ENCODE data around the gene ANKRD34C.
"Not testable (repeated sequence)": the region's sequence is repeated elsewhere in the genome, so short reads cannot be mapped to it uniquely, and the experiment has no call there.

ANKRD34C gene

DNA sequence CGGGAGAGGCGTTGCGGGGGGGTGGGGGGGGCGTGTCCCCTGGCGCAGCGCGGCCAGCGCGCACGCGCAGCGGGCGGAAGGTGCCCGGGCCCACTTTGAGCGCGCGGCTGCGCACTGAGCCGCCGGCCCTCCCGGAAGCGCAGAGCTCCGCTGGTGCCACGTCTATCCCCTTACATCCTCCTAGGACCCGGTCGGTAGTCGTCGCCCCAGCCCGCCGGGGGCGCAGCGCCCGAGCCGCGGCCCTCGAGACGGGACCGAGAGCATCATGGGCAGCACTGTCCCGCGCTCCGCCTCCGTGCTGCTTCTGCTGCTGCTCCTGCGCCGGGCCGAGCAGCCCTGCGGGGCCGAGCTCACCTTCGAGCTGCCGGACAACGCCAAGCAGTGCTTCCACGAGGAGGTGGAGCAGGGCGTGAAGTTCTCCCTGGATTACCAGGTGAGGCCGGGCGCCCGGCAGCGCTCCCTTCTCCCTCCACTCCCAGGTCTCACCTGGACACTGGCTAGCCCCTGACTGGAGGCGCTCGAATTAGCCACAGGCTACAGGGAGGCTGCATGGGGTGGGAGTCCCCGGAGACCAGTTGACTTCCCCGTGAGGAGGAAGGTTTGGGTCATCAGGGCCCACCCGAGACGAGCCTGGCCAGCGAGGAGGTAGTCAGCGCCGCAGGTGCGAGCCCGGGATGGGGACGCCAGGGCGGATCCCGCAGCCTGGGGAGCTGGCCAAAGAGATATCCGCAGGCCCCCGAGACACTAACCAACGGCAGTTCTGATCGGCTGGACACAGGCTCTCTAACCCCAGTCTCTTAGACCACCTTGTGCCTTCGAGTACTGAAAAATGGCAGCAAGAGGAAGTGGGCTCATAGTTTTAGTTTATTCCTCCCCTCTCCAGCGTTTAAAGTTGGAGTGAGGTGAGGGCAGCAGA lies 28.7 kb downstream of the ANKRD34C start, which contains the start of gene TMED3:
TMED3 (plus strand) TSS at position 128 of the 916 bp plus-strand sequence; CDS start at position 266, 138 bp downstream.
- peak; percentile 58 to 72 (median 65) for DNase-seq (ENCODE audit: low read depth in 2 of 3, low spot score in 2 of 3)

DNA sequence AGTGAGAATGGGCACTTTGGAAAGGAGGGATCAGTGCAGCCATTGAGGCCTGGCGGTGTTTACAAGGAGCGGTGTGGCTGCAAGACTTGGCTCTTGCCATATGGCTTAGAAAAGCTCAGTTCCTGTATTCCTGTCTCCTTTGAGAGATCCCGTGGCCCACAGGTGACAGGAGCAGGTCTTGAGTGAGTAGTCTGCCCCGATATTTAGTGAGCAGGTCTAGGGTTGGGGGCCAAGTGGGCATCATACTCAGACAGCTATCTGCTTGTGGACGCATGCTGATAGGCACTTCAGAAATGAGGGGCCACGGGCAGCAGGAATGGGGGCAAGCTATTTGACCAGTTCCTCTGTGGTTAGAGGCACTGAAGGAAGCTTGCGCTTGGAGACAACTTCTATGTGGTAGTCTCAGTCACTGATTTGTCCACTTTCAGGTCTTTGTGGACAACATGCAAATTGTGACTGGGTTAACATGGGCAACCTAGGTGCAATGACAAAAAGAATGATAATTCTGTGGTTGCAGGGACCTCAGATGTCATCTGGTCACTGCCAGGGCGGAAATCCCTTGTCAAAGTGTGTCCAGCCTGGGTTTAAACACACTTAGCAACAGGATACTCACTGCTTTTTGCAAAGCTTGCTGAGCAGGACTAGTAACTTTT lies 29.5 kb downstream of the ANKRD34C start:
- no peak for DNase-seq (ENCODE audit: low read depth in 2 of 3, low spot score in 2 of 3)

DNA sequence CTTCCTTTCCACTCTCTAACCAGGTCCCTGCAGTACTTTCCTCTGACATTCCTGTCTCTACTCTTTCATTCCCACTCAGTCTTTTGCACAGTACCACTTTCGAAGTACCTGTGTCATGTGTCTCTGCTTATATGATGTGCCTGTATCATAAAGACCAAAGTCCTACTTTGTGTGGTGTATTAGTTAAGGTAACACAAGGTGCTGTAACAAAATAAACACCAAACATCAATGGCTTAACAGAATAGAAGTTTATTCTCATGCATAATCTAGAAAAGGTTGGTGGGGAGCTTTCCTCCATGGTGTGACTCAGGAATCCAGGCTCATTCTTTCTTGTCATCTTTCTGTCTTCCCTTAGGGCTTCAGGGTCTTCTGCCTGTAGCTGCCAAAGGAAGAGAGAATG lies 31.7 kb downstream of the ANKRD34C start:
- no peak for DNase-seq (ENCODE audit: low read depth in 2 of 3, low spot score in 2 of 3)

DNA sequence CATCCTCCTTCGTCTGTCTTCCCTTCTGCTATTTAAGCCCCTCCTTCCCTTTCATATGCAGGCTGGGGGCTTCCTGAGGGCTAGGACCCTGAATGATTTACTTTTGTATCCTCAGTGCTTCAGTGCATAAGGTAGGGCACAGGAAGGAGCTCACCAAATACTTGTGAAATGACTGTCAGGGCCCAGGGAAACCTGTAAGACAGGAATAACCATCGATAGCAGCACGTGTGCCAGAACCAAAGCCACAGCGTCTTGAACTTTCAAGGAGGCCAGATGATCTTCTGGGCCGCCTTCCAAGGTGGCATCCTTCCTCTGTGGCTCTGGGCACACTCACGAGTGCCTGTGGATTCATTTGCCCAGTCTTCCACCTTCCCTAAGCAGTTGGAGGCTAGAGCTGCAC lies 32.3 kb downstream of the ANKRD34C start:
- no peak for DNase-seq (ENCODE audit: low read depth in 2 of 3, low spot score in 2 of 3)

DNA sequence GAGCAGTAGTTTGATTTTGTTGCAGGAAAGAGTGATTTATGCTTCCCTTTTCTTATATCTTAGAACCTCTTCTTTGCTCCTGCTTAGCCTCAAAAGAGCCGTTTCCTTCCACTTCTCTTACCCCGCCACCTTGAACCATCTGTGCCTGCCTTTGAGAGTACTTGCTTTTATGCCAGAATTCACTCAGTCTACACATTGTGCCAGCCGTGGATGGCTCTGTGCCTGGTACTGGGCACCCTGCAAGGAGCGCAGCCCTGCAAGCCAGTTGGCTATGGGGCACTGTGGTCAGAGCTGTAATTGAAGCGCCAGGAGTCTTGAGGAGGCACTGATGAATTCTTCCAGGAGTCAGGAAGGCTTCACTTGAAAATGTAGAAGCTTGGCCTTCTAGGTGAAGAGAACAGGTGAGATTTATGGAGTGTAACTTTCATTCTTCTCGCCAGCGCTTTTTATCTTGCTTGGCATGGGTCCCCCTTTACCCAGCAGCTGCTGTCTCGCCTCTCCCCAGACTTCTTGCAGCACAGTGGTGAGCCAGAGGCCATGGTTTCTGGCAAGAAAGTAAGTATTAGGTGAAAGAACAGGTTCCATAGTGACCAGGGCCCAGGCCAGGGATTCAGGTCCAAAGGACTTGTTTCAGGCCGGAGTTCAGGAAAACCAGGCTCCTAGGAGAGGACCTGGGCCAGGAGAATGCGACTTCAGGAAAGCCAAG lies 33.3 kb downstream of the ANKRD34C start:
- no peak for DNase-seq (ENCODE audit: low read depth in 2 of 3, low spot score in 2 of 3)

DNA sequence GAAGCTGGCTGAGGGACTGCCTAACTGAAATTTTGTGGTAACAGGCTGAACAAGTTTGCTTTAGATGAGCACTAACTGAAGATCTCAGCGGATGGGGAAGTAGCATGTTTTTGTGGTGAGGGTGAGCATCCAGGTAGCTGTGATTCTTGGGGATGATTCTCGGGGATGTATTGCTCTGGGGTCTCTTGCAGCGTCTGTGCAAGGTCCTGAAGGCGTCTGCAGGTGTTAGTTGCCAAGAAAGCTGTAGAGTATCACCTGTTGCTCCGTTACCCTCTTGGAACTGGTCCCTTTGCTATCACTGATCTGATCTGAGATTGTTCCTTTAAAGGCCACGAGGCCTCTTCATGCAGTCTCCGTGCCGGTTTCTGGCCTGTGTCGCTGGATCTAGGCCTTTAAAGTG lies 34.3 kb downstream of the ANKRD34C start:
- no peak for DNase-seq (ENCODE audit: low read depth in 2 of 3, low spot score in 2 of 3)

DNA sequence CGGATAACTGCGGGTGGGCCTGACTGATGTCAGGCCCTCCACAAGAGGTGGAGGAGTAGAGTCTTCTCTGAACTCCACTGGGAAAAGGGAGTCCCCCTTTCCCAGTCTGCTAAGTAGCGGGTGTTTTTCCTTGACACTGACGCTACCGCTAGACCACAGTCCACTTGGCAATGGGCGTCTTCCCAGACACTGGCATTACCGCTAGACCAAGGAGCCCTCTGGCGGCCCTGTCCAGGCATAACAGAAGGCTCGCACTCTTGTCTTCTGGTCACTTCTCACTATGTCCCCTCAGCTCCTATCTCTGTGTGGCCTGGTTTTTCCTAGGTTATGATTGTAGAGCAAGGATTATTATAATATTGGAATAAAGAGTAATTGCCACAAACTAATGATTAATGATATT lies 37.5 kb downstream of the ANKRD34C start:
- DNase-seq (ENCODE audit: low read depth in 2 of 3, low spot score in 2 of 3) = not testable (repeated sequence)

DNA sequence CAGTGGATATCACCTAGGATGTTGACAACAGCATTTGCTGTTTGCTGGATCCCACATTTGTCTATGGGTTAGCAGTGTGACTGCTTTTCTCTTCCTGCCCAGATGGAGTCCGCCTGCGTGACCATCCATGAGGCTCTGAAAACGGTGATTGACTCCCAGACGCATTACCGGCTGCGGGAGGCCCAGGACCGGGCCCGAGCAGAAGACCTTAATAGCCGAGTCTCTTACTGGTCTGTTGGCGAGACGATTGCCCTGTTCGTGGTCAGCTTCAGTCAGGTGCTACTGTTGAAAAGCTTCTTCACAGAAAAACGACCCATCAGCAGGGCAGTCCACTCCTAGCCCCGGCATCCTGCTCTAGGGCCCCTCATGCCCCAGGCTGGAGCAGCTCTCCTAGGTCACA lies 39.4 kb downstream of the ANKRD34C start:
- DNase-seq (ENCODE audit: low read depth in 2 of 3, low spot score in 2 of 3) = no peak

DNA sequence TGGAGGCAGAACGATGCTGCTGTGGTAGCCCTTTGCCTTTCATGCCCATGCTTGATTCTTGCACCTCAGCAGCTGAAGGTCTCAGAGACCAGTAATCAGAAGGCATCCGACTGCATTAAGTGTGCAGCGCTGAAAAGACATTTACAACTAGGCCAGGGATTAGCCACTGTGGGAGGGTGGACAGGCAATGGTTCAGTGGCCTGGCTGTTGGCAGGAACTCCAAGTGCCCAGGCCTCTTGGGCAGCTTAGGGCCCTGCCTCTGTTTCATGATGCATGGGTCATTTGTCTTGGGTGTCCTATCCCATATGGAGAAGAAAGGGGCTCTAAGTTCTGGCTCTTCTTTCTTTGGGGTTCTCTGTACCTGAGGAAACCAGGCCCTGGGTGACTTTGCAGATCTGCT lies 39.8 kb downstream of the ANKRD34C start:
- DNase-seq (ENCODE audit: low read depth in 2 of 3, low spot score in 2 of 3) = no peak

DNA sequence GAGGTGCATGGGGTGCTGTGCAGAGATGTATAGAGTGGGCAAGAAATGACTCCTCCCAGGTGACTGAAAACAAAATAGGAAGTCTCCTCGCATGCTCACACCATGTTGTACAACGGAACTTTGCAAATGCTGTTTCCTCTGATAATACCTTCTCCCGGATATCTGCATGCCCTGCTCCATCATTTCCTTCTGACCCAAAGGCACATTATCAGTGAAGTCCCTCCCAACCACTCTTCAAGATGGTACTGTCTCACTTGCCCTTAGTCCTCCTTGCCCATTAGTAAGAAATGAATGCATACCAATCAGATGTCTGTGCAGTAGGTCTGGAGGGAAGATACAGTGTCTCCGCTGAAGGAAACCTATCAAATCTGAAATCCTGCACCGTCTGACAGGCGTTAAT lies 40.4 kb downstream of the ANKRD34C start:
- no peak for DNase-seq (ENCODE audit: low read depth in 2 of 3, low spot score in 2 of 3)

DNA sequence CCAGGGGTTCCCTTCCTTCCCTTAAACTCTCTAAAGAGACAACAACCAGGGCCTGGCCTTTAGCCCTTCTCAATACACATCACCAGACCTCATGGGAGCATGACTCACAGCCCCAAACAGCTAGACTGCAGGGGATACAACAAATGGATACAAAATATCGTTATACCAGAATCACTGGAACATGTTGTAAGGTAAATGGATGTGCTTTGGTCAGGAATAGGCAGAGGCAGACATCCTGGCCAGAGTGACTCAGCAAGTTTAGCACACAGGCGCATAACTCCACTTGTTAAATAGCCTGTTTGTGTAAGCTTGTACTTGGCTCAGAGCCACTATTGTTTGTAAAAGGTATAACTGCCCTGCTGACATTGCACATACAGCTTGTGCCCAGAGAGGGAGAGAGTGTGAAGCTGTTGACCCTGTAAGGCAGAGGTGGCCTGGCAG lies 46.7 kb downstream of the ANKRD34C start:
- DNase-seq (ENCODE audit: low read depth in 2 of 3, low spot score in 2 of 3) = no peak

Data from activated CD8-positive, alpha-beta memory T cell treated with anti-CD3 and anti-CD28 coated beads for 48 hours (primary cell).